HG03045 (cell line): ENCODE results near the gene ARHGEF28.

Source experiments
- ATAC-seq: cut with Tn5 transposase; IDR thresholded peaks from one replicate; pipeline ENCODE4 v1.9.1; 2021; ENCODE audit warnings: mild to moderate bottlenecking, moderate library complexity; ENCODE audit not compliant: unreplicated experiment

Gene ARHGEF28

GRCh38 chr5:73692166-73692640 lies 66.2 kb downstream of the ARHGEF28 start:
- no peak for ATAC-seq

GRCh38 chr5:73692981-73693380 lies 67.0 kb downstream of the ARHGEF28 start:
- ATAC-seq: no peak

GRCh38 chr5:73693573-73694061 lies 67.6 kb downstream of the ARHGEF28 start:
- ATAC-seq: no peak

GRCh38 chr5:73694089-73694488 lies 68.1 kb downstream of the ARHGEF28 start:
- ATAC-seq: peak; percentile 77

GRCh38 chr5:73698011-73698410 lies 72.0 kb downstream of the ARHGEF28 start:
- ATAC-seq: no peak

GRCh38 chr5:73701566-73701965 lies 75.6 kb downstream of the ARHGEF28 start:
- ATAC-seq: no peak

GRCh38 chr5:73702534-73702933 lies 76.5 kb downstream of the ARHGEF28 start:
- ATAC-seq: no peak

- no peak for ATAC-seq
These were observed 77.0 kb downstream of the ARHGEF28 start for GRCh38 chr5:73702951-73703350.

GRCh38 chr5:73705364-73705763 lies 79.4 kb downstream of the ARHGEF28 start:
- no peak for ATAC-seq

- ATAC-seq: no peak
These were observed 81.0 kb downstream of the ARHGEF28 start for GRCh38 chr5:73706963-73707362.

- ATAC-seq: no peak
These were observed 83.6 kb downstream of the ARHGEF28 start for GRCh38 chr5:73709536-73710129.

- ATAC-seq: no peak
These were observed 90.3 kb downstream of the ARHGEF28 start for GRCh38 chr5:73716284-73716808.

GRCh38 chr5:73718762-73719161 lies 92.8 kb downstream of the ARHGEF28 start:
- ATAC-seq: no peak

GRCh38 chr5:73719632-73720031 lies 93.6 kb downstream of the ARHGEF28 start:
- ATAC-seq: no peak

GRCh38 chr5:73722231-73722630 lies 96.2 kb downstream of the ARHGEF28 start:
- ATAC-seq: no peak

- no peak for ATAC-seq
These were observed 100.1 kb downstream of the ARHGEF28 start for GRCh38 chr5:73726071-73726470.

- ATAC-seq: no peak
These were observed 100.7 kb downstream of the ARHGEF28 start for GRCh38 chr5:73726606-73727231.

GRCh38 chr5:73727470-73727869 lies 101.5 kb downstream of the ARHGEF28 start:
- no peak for ATAC-seq

- no peak for ATAC-seq
These were observed 102.7 kb downstream of the ARHGEF28 start for GRCh38 chr5:73728493-73729273.

- ATAC-seq: no peak
These were observed 103.3 kb downstream of the ARHGEF28 start for GRCh38 chr5:73729329-73729728.

GRCh38 chr5:73732045-73732444 lies 106.0 kb downstream of the ARHGEF28 start:
- ATAC-seq: no peak

GRCh38 chr5:73733219-73733618 lies 107.2 kb downstream of the ARHGEF28 start:
- ATAC-seq: no peak
